GM21526 (cell line): ENCODE measurements around the gene TRH.
"Not testable (repeated sequence)": the region's sequence is repeated elsewhere in the genome, so short reads cannot be mapped to it uniquely, and the experiment has no call there.

Experiments used
- ATAC-seq: cut with Tn5 transposase; IDR thresholded peaks from one replicate; pipeline ENCODE4 v1.9.1; 2021; ENCODE audit warnings: moderate library complexity; ENCODE audit not compliant: unreplicated experiment, low FRiP score

Gene TRH

GRCh38 chr3:130002666-130003598, 28.4 kb downstream of the TRH start:
- ATAC-seq: not testable (repeated sequence)

GRCh38 chr3:130010556-130010955, 36.0 kb downstream of the TRH start:
- ATAC-seq: no peak

GRCh38 chr3:130012108-130012507, 37.6 kb downstream of the TRH start:
- not testable (repeated sequence) for ATAC-seq

- not testable (repeated sequence) for ATAC-seq
Observed at GRCh38 chr3:130013246-130013645, 38.7 kb downstream of the TRH start.

GRCh38 chr3:130014526-130014925, 40.0 kb downstream of the TRH start:
- no peak for ATAC-seq

- not testable (repeated sequence) for ATAC-seq
Observed at GRCh38 chr3:130017661-130018060, 43.1 kb downstream of the TRH start.

GRCh38 chr3:130026146-130026829, 51.8 kb downstream of the TRH start:
- not testable (repeated sequence) for ATAC-seq

GRCh38 chr3:130027437-130027836, 52.9 kb downstream of the TRH start:
- ATAC-seq: not testable (repeated sequence)
